Upper lobe of left lung (tissue), 6 donors: ENCODE data around the gene NMNAT1. TPM values are rescaled to one million over a fixed set of nuclear protein-coding genes. Genes with fewer than 3 reads are reported as not detected.

Experiments
- ATAC-seq, 2 donors: fragments of 200-7000 bp; cut with Tn5 transposase; one replicate each; pipeline ENCODE4 v1.9.1; 2022; ENCODE audit warnings: mild to moderate bottlenecking in 2 of 2, moderate library complexity in 2 of 2; ENCODE audit not compliant: low FRiP score in 2 of 2
- DNase-seq, 2 donors: peaks; one replicate each; pipeline ENCODE4 v3.0.0-alpha.2; 2019 to 2020
- H3K27ac ChIP-seq, 4 donors: fragments of 200-600 bp; sonication (generic); one replicate each; pipeline ENCODE4 v1.5.1; 2016 to 2019
- H3K27me3 ChIP-seq, 4 donors: fragments of 200-600 bp; sonication (generic); one replicate each; pipeline ENCODE4 v1.5.1; 2017 to 2019
- H3K36me3 ChIP-seq, 4 donors: fragments of 200-600 bp; sonication (generic); one replicate each; pipeline ENCODE4 v1.5.1; 2016 to 2019
- H3K4me1 ChIP-seq, 4 donors: fragments of 200-600 bp; sonication (generic); one replicate each; pipeline ENCODE4 v1.5.1; 2018 to 2019
- H3K4me3 ChIP-seq, 4 donors: fragments of 200-600 bp; sonication (generic); one replicate each; pipeline ENCODE4 v1.5.1; 2017 to 2019; ENCODE audit warnings: mild to moderate bottlenecking in 2 of 4, moderate library complexity in 1 of 4
- H3K9me3 ChIP-seq, 4 donors: fragments of 200-600 bp; sonication (generic); one replicate each; pipeline ENCODE4 v1.5.1; 2018 to 2019
- CTCF ChIP-seq, 6 experiments: fragments of 450-650 bp in 4 of 6; fragments of 200-600 bp in 2 of 6; sonication (generic) in 2 of 6; IDR thresholded peaks; one replicate each; pipeline ENCODE4 v1.5.1; 2016 to 2019; ENCODE audit warnings: antibody characterized with exemption in 6 of 6
- EP300 ChIP-seq, 4 donors: sonication (generic); formaldehyde crosslinking; IDR thresholded peaks; one replicate each; pipeline ENCODE4 v1.5.1; 2017; ENCODE audit warnings: antibody characterized with exemption in 4 of 4, control low read depth in 2 of 4
- POLR2A ChIP-seq, 4 donors: fragments of 450-650 bp; IDR thresholded peaks; one replicate each; pipeline ENCODE4 v1.5.1; 2016 to 2017; ENCODE audit warnings: antibody characterized with exemption in 4 of 4, mild to moderate bottlenecking in 2 of 4
- POLR2AphosphoS5 ChIP-seq, 2 donors: sonication (generic); formaldehyde crosslinking; IDR thresholded peaks; one replicate each; pipeline ENCODE4 v1.5.1; 2017; ENCODE audit warnings: antibody characterized with exemption in 2 of 2
- WGBS, 2 donors: methylation state at CpG; one replicate each; pipeline ENCODE4 v1.1.5; 2017 to 2018; 5-methylcytosine and 5-hydroxymethylcytosine counted together
- total RNA-seq, 6 donors: library from RNA; depleted of rRNA in 4 of 6; stranded (reverse); fragments of >200 nt in 4 of 6; gene quantifications; one replicate each; pipeline versions ENCODE4 v1.1.0 to v1.2.1, GENCODE V29; 2016 to 2021
- donor health status: DM: no; HTN: no; CAD: no; lungs with moderate emphysema.
- donor health status: DM: no; HTN: yes; CAD: no; lungs with severe emphysema.

Gene NMNAT1
- total RNA-seq, 6 donors from 2014 or later, result 4.6 to 13.6 (median 8.5) TPM

GRCh38 chr1:9942399-9942938, 806 bp upstream of the NMNAT1 start:
- Histone ChIP-seq H3K27me3 (no peaks in the 10 kb centered on the region), H3K4me3 (peak overlapping the region; percentile 65 to 91 (median 75)), H3K9me3 (no peaks in the 10 kb centered on the region), H3K36me3 (peaks cover 0 to 3% (median 0%) of the 10 kb centered on the region in 4 donors), H3K4me1 (peaks cover 14 to 23% (median 18%) of the 10 kb centered on the region in 4 donors), H3K27ac (peak overlapping the region; percentile 81 to 93 (median 88))
- TF ChIP-seq POLR2A (IDR thresholded peaks at IDR 0.05) (no peak), POLR2AphosphoS5 (IDR thresholded peaks at IDR 0.05) (no peak), CTCF (IDR thresholded peaks at IDR 0.05) (peak in 4 of 6 experiments; percentile 20 to 63 (median 48)), EP300 (IDR thresholded peaks at IDR 0.05) (no peak)
- 1 to 2% methylated on average over 14 of the region's 14 CpGs for WGBS, 2 donors
- ATAC-seq, result peak; percentile 70 to 81
- no peak for DNase-seq

- no peak for DNase-seq
- H3K4me1 ChIP-seq, result peaks cover 14 to 34% (median 19%) of the 10 kb centered on the region in 4 donors
- TF ChIP-seq EP300 (IDR thresholded peaks at IDR 0.05) (no peak), POLR2AphosphoS5 (IDR thresholded peaks at IDR 0.05) (no peak), CTCF (IDR thresholded peaks at IDR 0.05) (no peak), POLR2A (IDR thresholded peaks at IDR 0.05) (no peak)
- H3K27me3 ChIP-seq, result no peaks in the 10 kb centered on the region
- peaks cover 0 to 3% (median 0%) of the 10 kb centered on the region in 4 donors for H3K36me3 ChIP-seq
- no peaks in the 10 kb centered on the region for H3K9me3 ChIP-seq
- no peak for ATAC-seq
- no peak overlapping the region for H3K4me3 ChIP-seq
- WGBS, 2 donors, result 79 to 84% methylated on average over 2 of the region's 2 CpGs
- no peak overlapping the region for H3K27ac ChIP-seq
Observed at GRCh38 chr1:9946315-9946714, 3.0 kb downstream of the NMNAT1 start.

- Histone ChIP-seq H3K4me3 (no peak overlapping the region), H3K27ac (no peak overlapping the region), H3K27me3 (no peaks in the 10 kb centered on the region), H3K36me3 (no peaks in the 10 kb centered on the region), H3K9me3 (no peaks in the 10 kb centered on the region), H3K4me1 (no peaks in the 10 kb centered on the region)
- 90 to 91% methylated on average over 8 of the region's 8 CpGs for WGBS, 2 donors
- DNase-seq (no peak), ATAC-seq (no peak)
- TF ChIP-seq POLR2A (IDR thresholded peaks at IDR 0.05) (no peak), EP300 (IDR thresholded peaks at IDR 0.05) (no peak), CTCF (IDR thresholded peaks at IDR 0.05) (no peak)
Observed at GRCh38 chr1:9957726-9958125, 14.5 kb downstream of the NMNAT1 start.

GRCh38 chr1:9960011-9960410, 16.7 kb downstream of the NMNAT1 start:
- Histone ChIP-seq H3K27ac (no peak overlapping the region), H3K4me3 (no peak overlapping the region), H3K4me1 (no peaks in the 10 kb centered on the region), H3K27me3 (no peaks in the 10 kb centered on the region), H3K36me3 (peaks cover 0 to 4% (median 0%) of the 10 kb centered on the region in 4 donors), H3K9me3 (no peaks in the 10 kb centered on the region)
- no peak for ATAC-seq
- TF ChIP-seq POLR2AphosphoS5 (IDR thresholded peaks at IDR 0.05) (no peak), EP300 (IDR thresholded peaks at IDR 0.05) (no peak), CTCF (IDR thresholded peaks at IDR 0.05) (no peak), POLR2A (IDR thresholded peaks at IDR 0.05) (no peak)
- 92 to 94% methylated on average over 4 of the region's 4 CpGs for WGBS, 2 donors
- no peak for DNase-seq
